ENCODE data around the gene PCDHGB4.

- TF ChIP-seq CTCF (IDR thresholded peaks at IDR 0.05; ENCODE audit: borderline replicate concordance, extremely low read depth, low read length, poor library complexity, severe bottlenecking) (no peak), EZH2 (IDR thresholded peaks at IDR 0.05; ENCODE audit: borderline replicate concordance, low read depth, low read length, severe bottlenecking) (no peak)
Measured at GRCh38 chr5:141434006-141434405, 46.5 kb downstream of the PCDHGB4 start.

All from DND-41 (cell line).